ENCODE data around the gene ATG14.

GRCh38 chr14:55418411-55418810, 6.8 kb upstream of the ATG14 start:
- TF ChIP-seq EZH2 (IDR thresholded peaks at IDR 0.05; ENCODE audit: insufficient read depth, poor library complexity, severe bottlenecking) (no peak), EZH2phosphoT487 (IDR thresholded peaks at IDR 0.05; ENCODE audit: insufficient read depth, low read depth) (no peak)

Measured in GM23248 (cell line).